HG03565 (cell line): Measurements from ENCODE around the gene PTK7.
"Not testable (repeated sequence)": the region's sequence is repeated elsewhere in the genome, so short reads cannot be mapped to it uniquely, and the experiment has no call there.

Experiments
- ATAC-seq: cut with Tn5 transposase; IDR thresholded peaks from one replicate; pipeline ENCODE4 v1.9.1; 2021; ENCODE audit warnings: mild to moderate bottlenecking, moderate library complexity; ENCODE audit not compliant: unreplicated experiment

Gene PTK7

GRCh38 chr6:43075670-43076463, at the start of gene PTK7:
Gene PTK7 (plus strand): TSS chr6:43076314. CDS start chr6:43076489, 175 bp downstream.
- ATAC-seq: no peak

- no peak for ATAC-seq
These were observed 49.7 kb upstream of the PTK7 start for GRCh38 chr6:43026365-43026764.

- no peak for ATAC-seq
These were observed 47.0 kb upstream of the PTK7 start for GRCh38 chr6:43029120-43029519.

GRCh38 chr6:43032326-43032725, 43.8 kb upstream of the PTK7 start:
- no peak for ATAC-seq

GRCh38 chr6:43033496-43034189, 42.5 kb upstream of the PTK7 start:
- no peak for ATAC-seq

GRCh38 chr6:43034190-43034525, 42.0 kb upstream of the PTK7 start:
- ATAC-seq: no peak

- no peak for ATAC-seq
These were observed 40.5 kb upstream of the PTK7 start for GRCh38 chr6:43035495-43036194.

- no peak for ATAC-seq
These were observed 39.4 kb upstream of the PTK7 start for GRCh38 chr6:43036712-43037111.

- ATAC-seq: no peak
These were observed 38.9 kb upstream of the PTK7 start for GRCh38 chr6:43037197-43037596.

GRCh38 chr6:43037706-43038105, 38.4 kb upstream of the PTK7 start:
- no peak for ATAC-seq

- no peak for ATAC-seq
These were observed 37.4 kb upstream of the PTK7 start for GRCh38 chr6:43038727-43039126.

GRCh38 chr6:43040542-43041257, 35.4 kb upstream of the PTK7 start:
- no peak for ATAC-seq

- ATAC-seq: not testable (repeated sequence)
These were observed 34.6 kb upstream of the PTK7 start for GRCh38 chr6:43041475-43041874.

- ATAC-seq: no peak
These were observed 32.8 kb upstream of the PTK7 start for GRCh38 chr6:43043310-43043709.

- ATAC-seq: no peak
These were observed 30.7 kb upstream of the PTK7 start for GRCh38 chr6:43045371-43045930.

GRCh38 chr6:43047998-43048397, 28.1 kb upstream of the PTK7 start:
- ATAC-seq: no peak

GRCh38 chr6:43050981-43051380, 25.1 kb upstream of the PTK7 start:
- no peak for ATAC-seq

- no peak for ATAC-seq
These were observed 23.8 kb upstream of the PTK7 start for GRCh38 chr6:43052225-43052841.

GRCh38 chr6:43052842-43053544, 23.1 kb upstream of the PTK7 start:
- no peak for ATAC-seq
